SK-N-SH treated with all-trans-retinoic acid at 6 μM for 48 hours (cell line): Measurements from ENCODE around the gene SARNP.

Source experiments
- ATAC-seq: fragments of 200-7000 bp; cut with Tn5 transposase; 3 replicates; pipeline ENCODE4 v1.9.1; 2020; ENCODE audit warnings: mild to moderate bottlenecking, moderate library complexity
- CSDC2 ChIP-seq: fragments of 250-450 bp; sonication (Bioruptor Pico); IDR thresholded peaks from 2 replicates; pipeline ENCODE4 v1.5.0; 2020; ENCODE audit warnings: mild to moderate bottlenecking, moderate library complexity
- GLIS3 ChIP-seq: fragments of 250-450 bp; sonication (Bioruptor Pico); IDR thresholded peaks from 2 replicates; pipeline ENCODE4 v1.5.0; 2020; ENCODE audit warnings: mild to moderate bottlenecking, moderate library complexity
- OSR1 ChIP-seq: fragments of 250-450 bp; sonication (Bioruptor Pico); IDR thresholded peaks from 2 replicates; pipeline ENCODE4 v1.8.0; 2022; ENCODE audit warnings: moderate library complexity, mild to moderate bottlenecking, inconsistent platforms
- PPARA ChIP-seq: fragments of 250-450 bp; sonication (Bioruptor Pico); IDR thresholded peaks from 2 replicates; pipeline ENCODE4 v1.5.0; 2020; ENCODE audit warnings: mild to moderate bottlenecking, borderline replicate concordance
- RARB ChIP-seq: fragments of 250-450 bp; sonication (Bioruptor Pico); IDR thresholded peaks from 2 replicates; pipeline ENCODE4 v1.8.0; 2021; ENCODE audit warnings: mild to moderate bottlenecking, moderate library complexity
- TCF4 ChIP-seq: fragments of 250-450 bp; sonication (Bioruptor Pico); IDR thresholded peaks from 2 replicates; pipeline ENCODE4 v1.8.0; 2021; ENCODE audit warnings: mild to moderate bottlenecking, moderate library complexity, borderline replicate concordance
- TOX ChIP-seq: fragments of 250-450 bp; sonication (Bioruptor Pico); IDR thresholded peaks from 2 replicates; pipeline ENCODE4 v1.8.0; 2021; ENCODE audit warnings: mild to moderate bottlenecking, moderate library complexity, borderline replicate concordance
- ZFP3 ChIP-seq: fragments of 250-450 bp; sonication (Bioruptor Pico); IDR thresholded peaks from 2 replicates; pipeline ENCODE4 v1.5.0; 2020; ENCODE audit warnings: mild to moderate bottlenecking, moderate library complexity
- ZFP30 ChIP-seq: fragments of 450-650 bp; formaldehyde crosslinking; IDR thresholded peaks from 2 replicates; pipeline ENCODE4 v1.5.0; 2022; ENCODE audit warnings: mild to moderate bottlenecking, moderate library complexity
- ZNF8 ChIP-seq: fragments of 450-650 bp; formaldehyde crosslinking; IDR thresholded peaks from 2 replicates; pipeline ENCODE4 v1.5.0; 2020; ENCODE audit warnings: mild to moderate bottlenecking, moderate library complexity
- TF ChIP-seq, protein P1 (sequence below): fragments of 250-450 bp; sonication (Bioruptor Pico); IDR thresholded peaks from 2 replicates; pipeline ENCODE4 v1.8.0; 2020; ENCODE audit warnings: mild to moderate bottlenecking, moderate library complexity, borderline replicate concordance
- TF ChIP-seq, protein P2 (sequence below): fragments of 250-450 bp; sonication (Bioruptor Pico); IDR thresholded peaks from 2 replicates; pipeline ENCODE4 v1.5.0; 2020; ENCODE audit warnings: mild to moderate bottlenecking, moderate library complexity
- TF ChIP-seq, protein P3 (sequence below): fragments of 250-450 bp; sonication (Bioruptor Pico); IDR thresholded peaks from 2 replicates; pipeline ENCODE4 v1.8.0; 2021; ENCODE audit warnings: low read depth, mild to moderate bottlenecking, moderate library complexity, borderline replicate concordance
- TF ChIP-seq, protein P4 (sequence below): fragments of 250-450 bp; sonication (Bioruptor Pico); IDR thresholded peaks from 2 replicates; pipeline ENCODE4 v1.5.1; 2021; ENCODE audit warnings: mild to moderate bottlenecking, moderate library complexity

SARNP gene

DNA sequence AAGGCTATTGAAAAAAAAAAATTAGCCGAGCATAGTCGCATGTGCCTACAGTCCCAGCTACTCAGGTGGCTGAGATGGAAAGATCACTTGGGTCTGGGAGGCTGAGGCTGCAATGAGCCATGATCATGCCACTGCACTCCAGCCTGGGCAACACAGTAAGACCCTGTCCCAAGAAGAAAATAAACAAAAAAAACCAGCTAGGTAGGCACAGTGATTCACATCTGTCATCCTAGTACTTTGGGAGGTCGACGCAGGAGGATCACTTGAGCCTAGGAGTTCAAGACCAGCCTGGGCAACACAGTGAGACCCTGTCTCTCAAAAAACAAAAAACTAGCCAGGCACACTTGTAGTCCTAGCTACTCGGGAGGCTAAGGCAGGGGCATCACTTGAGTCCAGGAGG, 8.2 kb downstream of the SARNP start:
- ATAC-seq = no peak
- TF ChIP-seq OSR1 (CRISPR knock-in tag) = no peak

DNA sequence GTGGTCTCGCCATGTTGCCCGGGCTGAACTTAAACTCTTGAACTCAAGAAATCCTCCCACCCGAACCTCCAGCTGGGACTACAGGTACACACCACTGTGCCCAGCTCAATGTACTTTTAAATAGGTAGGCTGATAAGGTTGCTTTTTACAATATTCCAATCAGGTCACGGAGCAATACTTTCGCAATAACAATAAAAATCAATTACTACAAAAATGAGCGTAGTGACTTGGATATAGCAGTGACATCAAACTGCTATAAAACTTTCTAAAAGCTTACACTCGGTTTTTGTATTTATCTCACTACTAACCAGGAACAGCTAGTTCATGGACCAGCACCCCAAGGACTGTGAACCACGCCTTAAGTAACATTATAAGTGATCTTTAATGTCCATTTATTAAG, 10.5 kb downstream of the SARNP start:
- no peak for TF ChIP-seq ZNF8 (CRISPR knock-in tag)
- no peak for ATAC-seq

DNA sequence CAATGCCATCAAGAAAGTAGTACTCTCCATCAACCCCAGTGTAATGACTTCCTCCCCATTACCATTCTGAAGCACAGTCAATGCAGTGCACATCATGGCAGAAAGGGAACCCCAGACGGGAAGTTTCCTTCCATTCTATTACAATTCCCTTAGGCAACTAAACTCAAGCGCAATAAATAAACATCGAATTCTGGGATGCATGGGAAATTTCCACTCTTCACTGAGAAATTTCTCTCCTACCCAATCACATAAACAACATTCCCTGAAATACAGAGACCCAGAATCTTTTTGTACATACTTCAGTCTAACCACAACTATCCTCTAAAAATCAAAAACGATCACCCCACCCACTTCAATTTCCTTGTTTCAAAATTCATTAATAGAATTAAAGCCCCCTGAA, 20.0 kb downstream of the SARNP start:
- ATAC-seq = no peak
- TF ChIP-seq GLIS3 (CRISPR knock-in tag) = no peak
- no peak for TF ChIP-seq CSDC2
- no peak for TF ChIP-seq TOX
- no peak for TF ChIP-seq OSR1 (CRISPR knock-in tag)
- TF ChIP-seq ZFP30 (CRISPR knock-in tag) = no peak
- no peak for TF ChIP-seq PPARA (CRISPR knock-in tag)
- TF ChIP-seq, protein P1, sequence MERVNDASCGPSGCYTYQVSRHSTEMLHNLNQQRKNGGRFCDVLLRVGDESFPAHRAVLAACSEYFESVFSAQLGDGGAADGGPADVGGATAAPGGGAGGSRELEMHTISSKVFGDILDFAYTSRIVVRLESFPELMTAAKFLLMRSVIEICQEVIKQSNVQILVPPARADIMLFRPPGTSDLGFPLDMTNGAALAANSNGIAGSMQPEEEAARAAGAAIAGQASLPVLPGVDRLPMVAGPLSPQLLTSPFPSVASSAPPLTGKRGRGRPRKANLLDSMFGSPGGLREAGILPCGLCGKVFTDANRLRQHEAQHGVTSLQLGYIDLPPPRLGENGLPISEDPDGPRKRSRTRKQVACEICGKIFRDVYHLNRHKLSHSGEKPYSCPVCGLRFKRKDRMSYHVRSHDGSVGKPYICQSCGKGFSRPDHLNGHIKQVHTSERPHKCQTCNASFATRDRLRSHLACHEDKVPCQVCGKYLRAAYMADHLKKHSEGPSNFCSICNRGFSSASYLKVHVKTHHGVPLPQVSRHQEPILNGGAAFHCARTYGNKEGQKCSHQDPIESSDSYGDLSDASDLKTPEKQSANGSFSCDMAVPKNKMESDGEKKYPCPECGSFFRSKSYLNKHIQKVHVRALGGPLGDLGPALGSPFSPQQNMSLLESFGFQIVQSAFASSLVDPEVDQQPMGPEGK (CRISPR knock-in tag) = no peak

DNA sequence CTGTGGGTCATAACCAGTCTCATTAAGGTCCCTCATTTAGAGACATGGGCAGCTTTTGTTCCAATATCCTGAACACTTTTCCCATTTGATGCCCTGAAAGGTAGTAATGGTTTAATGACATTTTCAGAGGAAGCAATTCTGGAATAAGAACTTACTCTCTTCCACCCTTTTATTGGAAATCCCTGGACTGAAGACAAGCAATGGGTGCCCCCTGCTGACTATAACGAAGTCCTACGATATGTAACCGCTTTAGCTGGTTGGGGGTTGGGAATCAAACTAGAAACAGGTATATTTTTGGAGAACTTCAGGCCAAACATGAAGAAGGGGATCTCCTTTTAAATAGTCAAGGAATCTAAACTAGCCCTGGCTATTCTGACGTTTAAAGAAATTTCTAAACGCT, 20.5 kb downstream of the SARNP start:
- peak; percentile 81 for ATAC-seq
- TF ChIP-seq, protein P1 (CRISPR knock-in tag) = no peak
- TF ChIP-seq, protein P2, sequence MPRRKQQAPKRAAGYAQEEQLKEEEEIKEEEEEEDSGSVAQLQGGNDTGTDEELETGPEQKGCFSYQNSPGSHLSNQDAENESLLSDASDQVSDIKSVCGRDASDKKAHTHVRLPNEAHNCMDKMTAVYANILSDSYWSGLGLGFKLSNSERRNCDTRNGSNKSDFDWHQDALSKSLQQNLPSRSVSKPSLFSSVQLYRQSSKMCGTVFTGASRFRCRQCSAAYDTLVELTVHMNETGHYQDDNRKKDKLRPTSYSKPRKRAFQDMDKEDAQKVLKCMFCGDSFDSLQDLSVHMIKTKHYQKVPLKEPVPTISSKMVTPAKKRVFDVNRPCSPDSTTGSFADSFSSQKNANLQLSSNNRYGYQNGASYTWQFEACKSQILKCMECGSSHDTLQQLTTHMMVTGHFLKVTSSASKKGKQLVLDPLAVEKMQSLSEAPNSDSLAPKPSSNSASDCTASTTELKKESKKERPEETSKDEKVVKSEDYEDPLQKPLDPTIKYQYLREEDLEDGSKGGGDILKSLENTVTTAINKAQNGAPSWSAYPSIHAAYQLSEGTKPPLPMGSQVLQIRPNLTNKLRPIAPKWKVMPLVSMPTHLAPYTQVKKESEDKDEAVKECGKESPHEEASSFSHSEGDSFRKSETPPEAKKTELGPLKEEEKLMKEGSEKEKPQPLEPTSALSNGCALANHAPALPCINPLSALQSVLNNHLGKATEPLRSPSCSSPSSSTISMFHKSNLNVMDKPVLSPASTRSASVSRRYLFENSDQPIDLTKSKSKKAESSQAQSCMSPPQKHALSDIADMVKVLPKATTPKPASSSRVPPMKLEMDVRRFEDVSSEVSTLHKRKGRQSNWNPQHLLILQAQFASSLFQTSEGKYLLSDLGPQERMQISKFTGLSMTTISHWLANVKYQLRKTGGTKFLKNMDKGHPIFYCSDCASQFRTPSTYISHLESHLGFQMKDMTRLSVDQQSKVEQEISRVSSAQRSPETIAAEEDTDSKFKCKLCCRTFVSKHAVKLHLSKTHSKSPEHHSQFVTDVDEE (CRISPR knock-in tag) = no peak
- TF ChIP-seq, protein P3, sequence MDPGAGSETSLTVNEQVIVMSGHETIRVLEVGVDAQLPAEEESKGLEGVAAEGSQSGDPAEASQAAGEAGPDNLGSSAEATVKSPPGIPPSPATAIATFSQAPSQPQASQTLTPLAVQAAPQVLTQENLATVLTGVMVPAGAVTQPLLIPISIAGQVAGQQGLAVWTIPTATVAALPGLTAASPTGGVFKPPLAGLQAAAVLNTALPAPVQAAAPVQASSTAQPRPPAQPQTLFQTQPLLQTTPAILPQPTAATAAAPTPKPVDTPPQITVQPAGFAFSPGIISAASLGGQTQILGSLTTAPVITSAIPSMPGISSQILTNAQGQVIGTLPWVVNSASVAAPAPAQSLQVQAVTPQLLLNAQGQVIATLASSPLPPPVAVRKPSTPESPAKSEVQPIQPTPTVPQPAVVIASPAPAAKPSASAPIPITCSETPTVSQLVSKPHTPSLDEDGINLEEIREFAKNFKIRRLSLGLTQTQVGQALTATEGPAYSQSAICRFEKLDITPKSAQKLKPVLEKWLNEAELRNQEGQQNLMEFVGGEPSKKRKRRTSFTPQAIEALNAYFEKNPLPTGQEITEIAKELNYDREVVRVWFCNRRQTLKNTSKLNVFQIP (CRISPR knock-in tag) = no peak
- TF ChIP-seq ZFP3 (CRISPR knock-in tag) = no peak

DNA sequence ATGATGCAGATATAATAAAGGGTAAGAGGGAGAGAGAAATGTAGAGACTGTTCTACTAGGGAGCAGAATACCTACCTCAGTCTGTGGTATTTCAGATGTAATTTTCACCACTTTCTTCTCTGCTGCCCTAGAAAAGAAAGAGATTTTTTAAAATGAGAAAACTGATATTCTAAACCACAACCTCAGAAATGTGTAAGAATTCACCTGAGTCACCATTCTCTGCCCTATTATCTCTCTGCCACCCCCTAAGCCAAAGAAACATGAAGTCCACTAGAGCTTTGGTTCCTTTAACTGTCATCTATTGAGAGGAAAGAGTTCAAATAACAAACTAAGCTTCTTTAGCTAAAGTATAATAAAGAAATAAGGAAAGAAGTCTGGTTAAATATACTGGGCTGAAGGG, 21.6 kb downstream of the SARNP start:
- TF ChIP-seq TCF4 (CRISPR knock-in tag) (no peak), ZFP30 (CRISPR knock-in tag) (no peak), CSDC2 (no peak), OSR1 (CRISPR knock-in tag) (no peak)
- TF ChIP-seq, protein P4, sequence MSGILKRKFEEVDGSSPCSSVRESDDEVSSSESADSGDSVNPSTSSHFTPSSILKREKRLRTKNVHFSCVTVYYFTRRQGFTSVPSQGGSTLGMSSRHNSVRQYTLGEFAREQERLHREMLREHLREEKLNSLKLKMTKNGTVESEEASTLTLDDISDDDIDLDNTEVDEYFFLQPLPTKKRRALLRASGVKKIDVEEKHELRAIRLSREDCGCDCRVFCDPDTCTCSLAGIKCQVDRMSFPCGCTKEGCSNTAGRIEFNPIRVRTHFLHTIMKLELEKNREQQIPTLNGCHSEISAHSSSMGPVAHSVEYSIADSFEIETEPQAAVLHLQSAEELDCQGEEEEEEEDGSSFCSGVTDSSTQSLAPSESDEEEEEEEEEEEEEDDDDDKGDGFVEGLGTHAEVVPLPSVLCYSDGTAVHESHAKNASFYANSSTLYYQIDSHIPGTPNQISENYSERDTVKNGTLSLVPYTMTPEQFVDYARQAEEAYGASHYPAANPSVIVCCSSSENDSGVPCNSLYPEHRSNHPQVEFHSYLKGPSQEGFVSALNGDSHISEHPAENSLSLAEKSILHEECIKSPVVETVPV = no peak

DNA sequence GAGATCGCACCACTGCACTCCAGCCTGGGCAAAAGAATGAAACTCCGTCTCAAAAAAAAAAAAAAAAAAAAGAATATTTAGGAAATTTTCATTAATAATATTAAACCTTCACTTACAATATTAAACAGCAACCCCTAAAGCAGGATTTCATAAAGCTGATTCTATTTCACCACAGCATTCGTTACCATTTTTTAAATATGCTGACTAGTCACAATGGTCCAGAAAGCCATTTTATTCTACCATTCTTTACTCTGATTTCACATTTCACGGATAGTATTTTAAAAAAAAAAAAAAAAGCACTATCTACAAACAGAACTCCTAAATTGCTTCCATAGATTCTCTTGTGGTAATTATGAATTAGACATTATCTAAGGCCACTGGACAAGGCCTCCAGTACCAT, 27.6 kb downstream of the SARNP start:
- ATAC-seq = no peak
- TF ChIP-seq RARB (CRISPR knock-in tag) (no peak), OSR1 (CRISPR knock-in tag) (no peak), PPARA (CRISPR knock-in tag) (no peak)

More for the DNA sequence above, 21.6 kb downstream of the SARNP start:
- no peak for ATAC-seq
